ENCODE results near the gene SLC25A41.
A peak's percentile ranks its signal among the peaks of the same experiment; 100 is the strongest.

The SLC25A41 gene

DNA sequence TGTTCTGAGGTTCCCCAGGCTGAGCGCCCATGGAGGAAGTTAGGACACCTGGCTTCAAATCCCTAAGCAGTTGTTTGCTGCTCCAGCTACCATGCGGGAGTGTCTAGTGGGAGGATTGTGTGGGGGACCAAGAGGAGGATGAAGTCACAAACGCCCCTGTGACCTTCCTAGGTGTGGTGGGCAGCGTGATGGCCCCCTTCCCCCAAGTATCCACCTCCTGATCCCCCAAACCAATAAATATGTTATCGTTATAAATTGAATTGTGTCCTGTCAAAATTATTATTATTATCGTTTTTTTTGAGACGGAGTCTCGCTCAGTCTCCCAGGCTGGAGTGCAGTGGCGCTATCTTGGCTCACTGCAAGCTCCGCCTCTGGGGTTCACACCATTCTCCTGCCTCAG, at the start of gene SLC25A41:
SLC25A41 (minus strand) TSS at position 101 of the 400 bp plus-strand sequence; CDS start at position 31, 70 bp downstream.
- no peak for DNase-seq

DNA sequence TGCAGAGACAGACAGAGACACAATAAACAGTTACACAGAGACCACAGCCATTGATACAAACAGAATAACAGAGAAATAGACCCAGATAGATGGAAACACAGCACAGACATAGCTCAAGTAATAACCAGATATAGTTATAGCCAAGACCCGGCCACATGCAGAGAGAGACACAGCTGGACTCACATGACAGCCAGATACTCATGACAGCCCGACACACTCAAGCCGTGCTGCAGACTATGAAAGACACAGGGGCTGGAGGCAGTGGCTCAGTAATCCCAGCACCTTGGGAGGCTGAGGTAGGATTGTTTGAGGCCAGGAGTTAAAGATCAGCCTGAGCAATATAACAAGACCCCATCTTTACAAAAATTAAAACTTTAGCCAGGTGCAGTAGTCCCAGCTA, 49.7 kb upstream of the SLC25A41 start:
- no peak for DNase-seq

DNA sequence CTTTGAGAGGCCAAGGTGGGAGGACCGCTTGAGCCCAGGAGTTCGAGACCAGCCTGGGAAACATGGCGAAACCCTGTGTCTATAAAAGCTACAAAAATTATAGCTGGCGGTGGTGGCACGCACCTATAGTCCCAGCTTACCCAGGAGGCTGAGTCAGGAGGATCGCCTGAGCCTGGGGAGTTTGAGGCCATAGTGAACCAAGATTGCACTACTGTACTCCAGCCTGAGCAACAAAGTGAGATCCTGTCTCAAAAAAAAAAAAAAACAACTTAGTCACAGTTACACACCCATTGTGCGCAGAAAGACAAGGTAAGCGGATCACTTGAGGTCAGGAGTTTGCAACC, 48.8 kb upstream of the SLC25A41 start:
- DNase-seq = no peak

DNA sequence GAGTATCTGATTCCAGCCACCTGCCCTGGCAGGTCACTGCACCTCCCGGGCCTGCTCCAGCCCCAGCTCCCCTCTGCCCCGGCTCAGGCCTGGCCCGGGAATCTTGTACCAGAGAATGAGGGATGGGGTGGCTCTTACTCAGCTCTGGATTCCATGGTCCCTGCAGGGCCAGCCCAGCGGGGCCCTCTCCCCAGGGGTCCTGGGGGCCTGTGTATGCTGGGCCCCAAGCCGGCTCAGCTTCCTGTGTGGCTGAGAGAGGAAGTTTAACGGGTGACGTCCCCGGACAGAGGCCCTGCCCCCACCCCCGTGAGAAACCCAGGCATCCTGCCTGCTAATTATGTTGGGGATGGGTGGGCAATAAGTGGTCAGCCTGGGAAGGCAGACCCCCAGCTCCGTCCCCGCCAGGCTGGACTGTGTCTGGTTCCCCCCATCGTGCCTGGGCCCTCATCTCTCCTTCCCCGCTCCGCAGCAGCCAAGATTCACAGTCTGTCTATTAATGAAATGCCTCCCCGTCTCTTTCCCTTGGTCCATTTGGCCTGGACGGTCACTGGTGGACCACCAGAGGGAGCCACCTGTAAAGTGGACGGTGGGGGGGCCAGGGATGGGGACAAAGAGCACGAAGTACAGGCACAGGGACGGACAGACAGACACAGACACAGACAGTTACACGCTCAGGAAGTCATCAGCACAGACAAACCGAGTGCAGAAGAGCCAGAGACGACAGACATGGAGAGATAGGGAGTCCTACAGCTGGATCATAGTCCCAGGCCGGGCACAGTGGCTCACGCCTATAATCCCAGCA, 48.2 kb upstream of the SLC25A41 start, which contains the start of gene DENND1C:
DENND1C (minus strand) TSS at position 247 of the 802 bp plus-strand sequence; CDS start at position 155, 92 bp downstream.
- peak; percentile 65 to 72 for DNase-seq

DNA sequence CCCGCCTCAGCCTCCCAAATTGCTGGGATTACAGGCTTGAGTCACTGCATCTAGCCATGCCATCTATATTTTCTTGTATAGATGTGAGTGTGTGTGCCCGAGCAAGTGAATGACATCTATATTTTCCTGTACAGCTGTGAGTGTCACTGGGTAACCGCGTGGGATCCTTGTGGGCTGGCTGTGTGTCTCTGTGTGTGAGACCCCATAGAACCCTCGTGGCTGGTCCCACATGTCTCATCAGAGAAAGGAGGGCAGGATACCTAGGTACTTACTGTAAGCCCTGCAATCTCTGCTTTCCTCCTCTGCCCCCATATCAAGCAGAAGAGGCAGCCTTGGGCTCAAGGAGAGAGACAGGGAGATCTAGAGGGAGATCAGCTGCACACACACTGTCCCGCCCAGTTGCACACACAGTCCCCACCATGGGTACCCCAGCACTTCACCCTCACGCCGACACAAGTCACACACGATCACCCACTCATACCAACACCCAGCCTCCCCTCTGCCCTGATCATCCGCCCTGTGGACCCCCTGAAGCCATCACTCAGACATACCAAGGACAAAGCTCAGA, 47.4 kb upstream of the SLC25A41 start:
- DNase-seq = no peak

DNA sequence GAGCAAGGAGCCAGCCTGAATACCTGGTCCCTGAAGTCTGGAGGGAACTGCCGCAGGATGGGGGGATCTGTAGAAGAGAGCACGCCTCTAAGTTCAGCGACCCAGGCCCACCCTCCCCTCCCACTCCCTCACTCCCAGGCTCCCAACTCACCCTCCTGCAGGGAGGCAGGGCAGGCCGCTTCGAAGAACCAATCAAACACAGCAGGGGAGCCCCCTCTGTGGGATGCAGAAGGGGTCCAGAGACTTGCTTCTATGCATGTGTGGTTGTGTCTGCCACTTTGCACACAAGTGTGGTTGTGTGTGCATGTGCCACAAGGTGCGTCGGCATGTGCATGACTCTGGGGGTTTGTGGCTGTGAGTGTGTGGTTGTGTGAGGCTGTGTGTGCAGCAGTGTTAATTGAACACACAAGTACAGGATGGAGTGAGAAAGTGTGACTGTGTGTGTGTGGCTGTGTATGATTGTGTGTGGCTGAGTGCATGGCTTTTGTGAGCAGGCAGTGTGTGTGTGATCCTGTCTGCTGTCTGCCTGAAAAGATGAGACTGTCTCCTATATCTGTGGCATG, 46.4 kb upstream of the SLC25A41 start:
- DNase-seq = no peak

DNA sequence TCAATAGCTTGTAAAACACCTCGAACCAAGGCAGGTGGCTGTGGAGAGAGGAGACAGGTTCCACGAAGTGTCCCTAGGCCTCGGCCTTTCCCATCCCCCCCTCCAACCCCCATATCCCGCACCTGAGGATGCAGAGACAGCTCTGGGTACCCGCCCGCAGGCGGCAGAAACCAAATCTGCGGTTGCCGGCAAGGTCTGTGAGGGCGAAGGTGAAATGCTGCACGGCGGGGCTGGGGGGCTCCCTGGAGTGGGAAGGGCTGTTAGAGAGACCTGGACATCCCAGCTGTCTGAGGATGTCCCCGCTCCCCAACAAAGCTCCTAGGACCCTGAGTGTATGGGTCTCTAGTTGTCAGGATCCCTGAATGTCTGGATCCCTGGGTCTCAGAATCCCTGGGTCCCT, 45.3 kb upstream of the SLC25A41 start:
- no peak for DNase-seq

DNA sequence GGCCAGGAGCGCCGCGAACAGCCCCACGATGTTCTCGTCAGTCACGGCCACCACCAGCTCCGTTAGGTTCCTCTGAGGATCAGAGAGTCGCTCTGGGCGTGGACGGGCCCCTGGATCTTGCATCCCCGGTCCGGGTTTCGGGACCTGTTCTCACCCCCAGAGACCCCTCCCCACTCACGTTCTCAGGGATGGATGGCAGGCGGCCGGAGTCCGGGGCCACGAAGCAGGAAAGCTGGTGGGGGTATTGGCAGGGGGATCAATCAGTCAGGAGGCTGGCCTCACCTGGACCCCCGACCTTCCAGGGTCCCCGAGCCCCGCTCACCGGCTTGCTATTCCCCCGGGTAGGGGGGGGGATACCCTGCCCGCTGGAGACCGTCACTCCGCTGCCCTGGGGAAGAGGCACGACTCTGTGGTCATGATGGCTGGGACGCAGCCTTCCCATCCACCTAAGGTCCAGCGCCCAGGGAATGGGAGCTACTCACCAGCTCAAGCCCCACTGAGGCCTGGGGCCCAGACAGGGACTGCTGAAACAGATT, 43.4 kb upstream of the SLC25A41 start:
- DNase-seq = no peak

DNA sequence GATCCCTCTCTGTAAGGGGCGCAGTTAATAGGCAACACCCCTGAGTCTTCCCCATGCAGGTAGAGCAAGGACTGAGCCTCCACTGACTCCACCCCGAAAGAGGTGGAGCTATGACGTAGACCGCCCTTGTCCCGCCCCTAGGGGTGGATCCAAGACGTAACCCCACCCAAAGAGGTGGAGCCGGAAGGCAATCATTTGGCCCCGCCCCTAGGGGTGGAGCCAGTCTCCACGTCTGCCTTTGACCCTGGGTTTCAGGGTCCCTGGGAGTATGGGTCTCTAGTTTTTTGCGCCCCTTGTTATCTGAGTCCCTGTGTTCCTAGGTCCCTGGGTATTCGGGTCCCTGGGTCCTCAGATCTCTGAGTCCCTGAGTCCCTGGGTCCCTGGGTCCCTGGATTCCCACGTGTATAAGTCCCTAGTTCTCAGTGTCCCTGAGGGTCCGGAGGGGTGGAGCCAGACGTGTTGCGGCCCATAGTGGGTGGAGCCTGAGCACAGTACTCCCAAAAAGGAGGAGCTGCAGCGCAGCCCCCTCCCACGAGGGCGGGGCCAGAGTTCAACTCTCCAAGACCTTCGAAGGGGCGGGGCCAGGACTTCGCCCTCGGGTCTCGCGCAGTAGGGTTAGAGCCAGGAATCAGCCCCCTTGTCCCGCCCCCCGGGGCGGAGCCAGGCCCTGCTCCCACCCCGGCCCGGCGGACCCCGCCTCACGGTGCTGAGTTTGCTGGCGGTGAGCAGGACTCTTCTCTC, 42.8 kb upstream of the SLC25A41 start:
- no peak for DNase-seq

DNA sequence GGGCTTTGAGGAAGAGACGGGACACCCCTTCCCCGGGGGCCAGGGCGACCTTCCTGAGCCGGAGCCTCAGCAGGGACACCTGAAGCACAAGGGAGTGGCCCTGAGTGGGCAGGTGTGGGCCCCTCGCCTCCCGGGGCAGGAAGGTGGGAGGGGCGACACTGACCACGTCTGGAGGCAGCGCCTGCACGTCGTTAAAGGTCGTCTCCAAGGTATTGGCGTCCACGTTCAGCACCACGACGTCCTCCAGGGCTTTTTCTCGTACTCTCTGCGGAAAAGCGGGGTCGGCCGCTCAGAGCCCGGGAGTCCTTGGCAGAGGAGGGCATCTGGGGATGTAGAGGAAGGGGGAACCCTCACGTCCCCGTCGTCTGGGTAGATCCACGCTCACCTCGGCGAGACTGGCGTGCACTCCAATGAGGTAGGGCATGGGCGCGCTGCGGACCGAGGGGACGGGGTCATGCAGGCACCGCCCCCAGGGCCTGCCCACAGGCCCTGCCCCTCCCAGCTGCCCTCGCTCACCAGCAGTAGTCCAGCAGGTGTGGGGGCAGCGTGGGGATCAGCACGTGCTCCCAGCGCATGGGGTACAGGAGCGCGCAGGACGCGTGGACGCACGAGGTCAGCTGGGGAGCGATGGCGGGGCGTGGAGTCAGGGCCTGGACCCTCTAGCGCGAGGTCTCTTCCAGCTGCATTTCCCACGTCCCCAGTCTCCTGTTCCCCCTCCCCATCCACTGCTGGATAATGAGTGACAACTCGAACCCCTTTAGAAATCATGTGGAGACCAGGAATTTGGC, 42.0 kb upstream of the SLC25A41 start:
- no peak for DNase-seq

DNA sequence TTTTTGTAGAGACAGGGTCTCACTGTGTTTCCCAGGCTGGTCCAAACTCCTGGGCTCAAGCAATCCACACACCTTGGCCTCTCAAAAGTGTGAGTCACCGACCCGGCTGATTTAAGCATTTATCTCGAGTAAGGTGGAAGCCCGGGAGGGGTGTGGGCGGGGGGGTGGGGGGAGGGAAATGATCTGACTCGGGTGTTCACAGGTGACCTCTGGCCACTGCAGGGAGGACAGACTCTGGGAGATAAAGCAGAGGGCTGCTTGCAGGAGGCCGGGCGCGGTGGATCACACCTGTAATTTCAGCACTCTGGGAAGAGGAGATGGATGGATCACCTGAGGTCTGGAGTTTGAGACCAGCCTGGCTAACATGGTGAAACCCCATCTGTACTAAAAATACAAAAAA, 40.1 kb upstream of the SLC25A41 start:
- DNase-seq = no peak

DNA sequence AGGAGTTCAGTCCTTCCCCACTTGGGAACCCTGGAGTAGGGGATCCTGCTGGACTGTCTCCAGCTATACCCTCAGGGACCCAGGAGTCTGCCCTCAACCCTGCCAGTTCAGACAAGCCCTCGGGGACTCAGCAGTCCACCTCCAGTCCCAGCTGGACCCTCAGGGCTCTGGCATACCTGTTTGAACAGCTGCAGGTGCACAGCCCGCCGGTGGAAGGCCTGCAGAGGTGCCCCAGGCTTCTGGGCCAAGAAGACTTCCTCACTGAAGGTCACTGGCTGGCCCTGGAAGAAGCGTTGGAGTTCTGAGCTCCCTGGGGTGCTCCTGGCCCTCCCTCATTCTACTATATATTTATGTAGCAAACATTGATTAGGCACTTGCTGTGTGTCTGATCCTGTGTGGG, 39.1 kb upstream of the SLC25A41 start:
- no peak for DNase-seq

DNA sequence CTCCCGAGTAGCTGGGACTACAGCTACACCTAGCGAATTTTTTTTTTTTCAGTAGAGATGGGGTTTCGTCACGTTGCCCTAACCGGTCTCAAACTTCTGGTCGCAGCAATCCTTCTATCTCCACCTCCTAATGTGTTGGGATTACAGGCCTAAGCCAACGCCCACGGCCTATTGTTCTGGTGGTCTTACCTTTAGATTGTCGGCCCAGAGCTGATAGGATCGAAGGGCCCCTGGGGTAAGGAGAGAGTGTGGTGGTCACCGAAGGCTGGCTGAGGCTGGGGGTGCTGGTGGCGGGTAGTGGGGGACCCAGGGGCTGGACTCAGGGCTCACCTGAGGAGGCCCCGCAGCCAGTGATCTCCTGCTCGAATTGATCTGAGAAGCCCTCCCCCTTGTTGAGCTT, 37.5 kb upstream of the SLC25A41 start:
- DNase-seq = no peak

DNA sequence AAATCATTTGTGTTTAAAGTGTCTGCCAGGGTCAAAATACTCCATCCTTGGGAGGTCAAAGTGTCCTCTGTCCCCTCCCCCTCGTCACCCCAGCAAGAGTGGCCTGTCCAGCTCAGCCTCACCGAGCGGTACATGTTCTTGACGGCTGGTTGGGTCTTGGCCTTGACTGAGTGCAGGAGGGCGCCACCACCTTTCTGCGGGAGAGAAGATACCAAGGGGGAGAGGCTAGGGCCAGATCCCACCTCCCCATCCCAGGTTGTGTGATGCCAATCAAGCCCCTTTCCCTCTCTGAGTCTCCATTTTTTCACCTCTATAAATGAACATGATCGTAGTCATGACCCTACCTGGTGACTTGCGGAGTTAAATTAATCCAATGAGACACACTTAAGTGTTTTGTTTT, 36.6 kb upstream of the SLC25A41 start:
- no peak for DNase-seq

DNA sequence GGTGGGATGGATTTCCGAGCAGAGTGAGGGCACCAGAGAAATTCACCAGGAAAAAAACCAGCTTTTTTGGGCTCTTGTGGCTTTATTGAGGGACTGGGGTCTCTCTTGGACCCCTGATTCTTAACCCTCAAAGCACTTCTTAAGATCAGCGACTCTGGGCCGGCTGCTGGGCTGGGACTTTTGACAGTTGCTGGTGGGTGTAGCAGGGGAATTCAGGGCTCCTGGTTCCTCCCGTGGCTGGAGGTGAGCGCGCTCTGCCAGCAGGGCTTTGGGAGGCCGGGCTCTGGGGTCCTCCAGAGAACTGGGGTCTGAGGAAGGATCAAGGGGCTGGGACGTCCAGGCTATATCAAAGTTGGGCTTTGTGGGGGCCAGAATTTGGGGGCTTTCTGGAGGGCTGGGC, 33.8 kb upstream of the SLC25A41 start:
- no peak for DNase-seq

DNA sequence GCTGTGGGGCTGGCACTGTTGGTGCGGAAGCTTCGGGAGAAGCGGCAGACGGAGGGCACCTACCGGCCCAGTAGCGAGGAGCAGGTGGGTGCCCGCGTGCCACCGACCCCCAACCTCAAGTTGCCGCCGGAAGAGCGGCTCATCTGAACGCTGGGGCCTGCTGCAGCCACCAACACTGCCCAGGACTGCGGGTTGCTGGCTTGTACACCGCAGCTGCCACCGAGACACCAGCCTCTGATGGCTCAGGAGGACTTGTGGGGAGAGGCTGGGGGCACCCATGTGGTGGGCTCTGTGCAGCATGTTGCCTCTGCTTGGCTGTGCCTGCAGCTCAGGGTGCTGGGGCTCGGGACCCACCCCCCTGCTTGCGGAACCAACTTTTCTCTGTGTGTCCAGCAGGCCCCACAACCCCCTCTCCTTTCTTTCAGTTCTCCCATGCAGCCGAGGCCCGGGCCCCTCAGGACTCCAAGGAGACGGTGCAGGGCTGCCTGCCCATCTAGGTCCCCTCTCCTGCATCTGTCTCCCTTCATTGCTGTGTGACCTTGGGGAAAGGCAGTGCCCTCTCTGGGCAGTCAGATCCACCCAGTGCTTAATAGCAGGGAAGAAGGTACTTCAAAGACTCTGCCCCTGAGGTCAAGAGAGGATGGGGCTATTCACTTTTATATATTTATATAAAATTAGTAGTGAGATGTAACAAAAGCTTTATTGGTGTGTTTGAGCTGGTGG, 33.1 kb upstream of the SLC25A41 start:
- DNase-seq = no peak

DNA sequence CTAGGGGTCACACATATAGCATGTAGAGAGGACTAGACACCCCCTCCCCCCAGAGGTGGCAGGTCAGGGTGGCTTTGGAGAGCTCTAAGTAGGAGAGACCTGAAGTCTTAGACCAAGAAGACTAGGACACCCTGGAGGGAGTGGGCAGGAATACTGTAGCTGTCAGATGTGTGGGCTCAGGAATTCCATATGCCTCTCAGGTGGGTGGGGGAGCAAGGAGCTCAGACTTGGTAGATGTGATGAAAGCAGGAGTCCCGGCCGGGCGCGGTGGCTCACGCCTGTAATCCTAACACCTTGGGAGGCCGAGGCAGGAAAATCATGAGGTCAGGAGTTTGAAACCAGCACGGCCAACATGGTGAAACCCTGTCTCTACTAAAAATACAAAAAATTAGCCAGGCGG, 32.1 kb upstream of the SLC25A41 start:
- DNase-seq = no peak

DNA sequence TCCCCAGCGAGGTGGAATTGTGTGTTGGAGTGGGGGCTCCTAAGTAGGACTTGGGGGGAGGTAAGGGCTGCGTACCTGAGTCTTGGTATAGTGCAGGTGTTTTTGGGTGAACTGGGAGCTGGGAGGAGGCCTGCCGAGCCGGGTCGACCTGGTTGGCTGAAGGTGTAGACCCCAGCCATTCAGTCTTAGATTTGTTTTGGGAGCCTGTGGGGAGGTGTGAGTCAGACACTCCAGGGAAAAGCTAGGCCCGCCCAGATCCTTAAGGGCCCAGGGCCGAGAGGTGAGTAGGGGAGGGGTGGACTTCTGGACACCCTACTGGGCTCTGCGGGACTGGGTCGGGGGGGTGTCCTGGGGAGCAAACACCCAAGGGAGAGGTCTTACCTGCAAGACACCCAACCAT, 31.4 kb upstream of the SLC25A41 start:
- DNase-seq = no peak

DNA sequence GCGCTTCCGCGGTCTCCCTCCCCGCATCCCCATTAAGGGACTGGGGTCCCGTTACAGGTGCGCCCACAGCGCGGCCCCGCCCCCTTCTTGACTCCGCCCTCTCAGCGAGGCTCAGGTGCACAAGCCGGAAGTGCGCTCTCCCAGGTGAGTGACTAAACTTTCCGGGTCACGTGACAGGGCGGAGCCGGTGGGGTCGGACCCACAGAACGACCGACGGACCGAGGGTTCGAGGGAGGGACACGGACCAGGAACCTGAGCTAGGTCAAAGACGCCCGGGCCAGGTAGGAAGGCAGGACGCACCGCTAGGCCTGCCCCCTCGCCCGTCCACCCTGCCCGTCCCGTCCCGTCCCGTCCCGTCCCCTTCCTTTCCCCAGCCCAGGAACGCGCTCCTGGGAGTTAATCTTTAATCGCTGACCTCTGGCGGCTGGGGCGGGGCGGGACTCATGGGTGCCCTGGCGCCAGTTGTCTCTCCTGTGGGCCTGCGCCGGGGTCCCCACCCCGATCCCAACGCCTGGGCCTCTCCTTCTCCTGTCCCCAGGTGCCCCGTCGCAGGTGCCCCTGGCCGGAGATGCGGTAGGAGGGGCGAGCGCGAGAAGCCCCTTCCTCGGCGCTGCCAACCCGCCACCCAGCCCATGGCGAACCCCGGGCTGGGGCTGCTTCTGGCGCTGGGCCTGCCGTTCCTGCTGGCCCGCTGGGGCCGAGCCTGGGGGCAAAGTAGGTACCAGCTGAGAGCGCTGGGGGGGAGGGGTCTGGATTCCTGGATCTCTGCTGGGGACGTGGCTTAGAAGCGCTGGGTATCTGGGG, 30.7 kb upstream of the SLC25A41 start, which contains the start of gene CRB3:
CRB3 (plus strand) TSS at position 202 of the 804 bp plus-strand sequence; CDS start at position 633, 431 bp downstream.
- no peak for DNase-seq

DNA sequence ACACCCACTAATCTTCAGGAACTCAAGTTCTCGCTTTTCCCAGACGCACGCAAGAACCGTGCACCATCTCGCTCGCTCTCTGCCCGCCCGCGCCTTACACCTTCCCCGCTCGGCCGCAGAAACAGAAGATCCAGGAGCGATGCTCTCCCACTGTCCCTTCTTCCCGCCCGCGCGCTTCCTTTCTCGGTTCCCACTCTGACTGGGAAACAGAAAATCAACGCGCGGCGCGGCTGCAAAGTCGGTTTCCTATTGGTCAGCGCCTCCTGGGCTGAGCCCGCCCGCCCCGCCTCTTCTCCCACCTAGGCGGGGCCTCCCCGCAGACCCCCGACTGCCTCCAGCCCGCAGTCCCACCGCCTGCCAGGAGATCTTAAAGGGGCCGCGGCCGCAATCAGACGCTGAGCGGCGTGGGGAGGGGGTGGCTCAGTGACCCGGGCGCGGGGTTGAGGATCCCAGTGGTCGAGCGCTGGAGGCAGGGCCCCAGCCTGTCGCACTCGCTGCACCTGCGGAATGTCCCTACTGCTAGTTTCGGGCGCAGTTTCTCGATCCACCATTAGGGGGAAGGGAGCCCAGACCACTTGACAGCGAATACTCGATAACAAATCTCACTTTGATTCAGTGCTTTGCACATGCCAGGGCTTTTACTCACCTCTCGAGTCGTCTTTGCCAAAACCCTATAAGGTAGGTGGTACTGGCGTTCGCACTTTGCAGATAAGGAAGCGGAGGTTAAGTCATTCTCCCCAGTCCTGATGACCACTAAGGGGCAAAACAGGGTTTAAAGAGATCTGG, 26.7 kb upstream of the SLC25A41 start:
- peak; percentile 97 to 98 for DNase-seq

All from Kasumi-1 (cell line).